Calu3 (cell line): ENCODE results near the gene RBPMS2. TPM values are rescaled to one million over a fixed set of nuclear protein-coding genes. Genes with fewer than 3 reads are reported as not detected.

Experiments used
- BruUV-seq: library from RNA; stranded (reverse); fragments of 400-500 nt; replicated peaks from 2 replicates; lab custom pipeline; 2021; lab: Mats Ljungman, UMichigan
- CTCF ChIA-PET: fragments of 300-600 bp; sonication (Branson Sonifier 250); formaldehyde crosslinking; loops from one replicate; lab custom pipeline; 2022; ENCODE audit warnings: antibody characterized with exemption; lab: Charles Lee
- DNase-seq: peaks from one replicate; pipeline ENCODE4 v3.0.0; 2022
- H3K27ac Mint-ChIP-seq: one replicate; pipeline ENCODE4 v1.8.0; 2022; ENCODE audit warnings: mixed read lengths; ENCODE audit not compliant: unreplicated experiment
- H3K27me3 Mint-ChIP-seq: one replicate; pipeline ENCODE4 v1.8.0; 2022; ENCODE audit warnings: mixed read lengths; ENCODE audit not compliant: unreplicated experiment
- H3K36me3 Mint-ChIP-seq: one replicate; pipeline ENCODE4 v1.8.0; 2022; ENCODE audit warnings: mild to moderate bottlenecking, moderate library complexity, mixed read lengths; ENCODE audit not compliant: insufficient read depth, unreplicated experiment
- H3K4me1 Mint-ChIP-seq: one replicate; pipeline ENCODE4 v1.8.0; 2022; ENCODE audit warnings: mild to moderate bottlenecking, low read depth, mixed read lengths; ENCODE audit not compliant: unreplicated experiment
- H3K4me3 Mint-ChIP-seq: one replicate; pipeline ENCODE4 v1.8.0; 2022; ENCODE audit warnings: mild to moderate bottlenecking, low read depth, moderate library complexity, mixed read lengths; ENCODE audit not compliant: unreplicated experiment
- H3K9me3 Mint-ChIP-seq: one replicate; pipeline ENCODE4 v1.8.0; 2022; ENCODE audit warnings: low read depth, mixed read lengths; ENCODE audit not compliant: unreplicated experiment
- intact Hi-C: fragments of 100-400 bp; cut with micrococcal nuclease; formaldehyde crosslinking; loops from one replicate; pipeline ENCODE4 v1.10.0; 2022; ENCODE audit not compliant: unreplicated experiment
- total RNA-seq: library from RNA; stranded (reverse); gene quantifications from 2 replicates; pipeline ENCODE4 v1.2.3, GENCODE V29; 2022
- TF ChIP-seq, protein P1 (sequence below): fragments of 200-600 bp; IDR thresholded peaks from one replicate; pipeline ENCODE4 v1.8.0; 2022; ENCODE audit warnings: antibody characterized with exemption; ENCODE audit not compliant: unreplicated experiment

RBPMS2 gene
- total RNA-seq, 1 experiment from 2014 or later = 1.4 TPM

DNA sequence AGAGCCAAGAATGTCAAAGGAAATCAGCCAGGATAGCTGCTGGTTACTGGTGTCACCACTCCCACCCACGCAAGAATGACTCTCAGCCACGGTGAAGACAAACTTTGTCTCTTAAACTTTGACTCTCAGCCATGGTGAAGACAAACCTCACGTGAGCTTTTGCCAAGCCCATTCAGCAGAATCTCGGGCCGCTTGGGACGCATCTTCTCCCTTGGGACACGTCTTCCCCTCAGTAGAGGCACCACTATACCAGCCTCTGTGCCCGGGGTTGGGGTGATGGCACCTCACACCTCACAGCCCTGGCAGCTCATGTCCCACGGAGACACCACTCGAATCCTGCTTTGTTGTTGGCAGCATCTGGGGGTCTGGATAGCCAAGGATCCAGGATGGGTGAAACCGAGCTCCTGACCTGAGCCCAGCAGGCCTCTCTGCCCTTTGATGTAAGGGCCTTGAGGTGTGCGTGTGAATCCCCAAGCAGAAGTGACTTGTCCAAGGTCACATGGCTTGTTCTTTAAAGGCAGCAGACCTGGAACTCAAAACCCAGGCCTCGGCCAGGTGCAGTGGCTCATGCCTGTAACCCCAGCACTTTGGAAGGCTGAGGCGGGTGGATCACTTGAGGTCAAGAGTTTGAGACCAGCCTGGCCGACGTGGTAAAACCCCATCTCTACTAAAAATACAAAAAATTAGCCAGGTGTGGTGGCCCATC, 21.8 kb downstream of the RBPMS2 start:
- DNase-seq = no peak
- no TSS peak for BruUV-seq
- H3K27ac Mint-ChIP-seq = no peak overlapping the region
- peaks cover 96% of the 10 kb centered on the region for H3K27me3 Mint-ChIP-seq
- H3K4me1 Mint-ChIP-seq = no peaks in the 10 kb centered on the region
- no peaks in the 10 kb centered on the region for H3K36me3 Mint-ChIP-seq
- no peak overlapping the region for H3K4me3 Mint-ChIP-seq
- no peaks in the 10 kb centered on the region for H3K9me3 Mint-ChIP-seq
- TF ChIP-seq, protein P1, sequence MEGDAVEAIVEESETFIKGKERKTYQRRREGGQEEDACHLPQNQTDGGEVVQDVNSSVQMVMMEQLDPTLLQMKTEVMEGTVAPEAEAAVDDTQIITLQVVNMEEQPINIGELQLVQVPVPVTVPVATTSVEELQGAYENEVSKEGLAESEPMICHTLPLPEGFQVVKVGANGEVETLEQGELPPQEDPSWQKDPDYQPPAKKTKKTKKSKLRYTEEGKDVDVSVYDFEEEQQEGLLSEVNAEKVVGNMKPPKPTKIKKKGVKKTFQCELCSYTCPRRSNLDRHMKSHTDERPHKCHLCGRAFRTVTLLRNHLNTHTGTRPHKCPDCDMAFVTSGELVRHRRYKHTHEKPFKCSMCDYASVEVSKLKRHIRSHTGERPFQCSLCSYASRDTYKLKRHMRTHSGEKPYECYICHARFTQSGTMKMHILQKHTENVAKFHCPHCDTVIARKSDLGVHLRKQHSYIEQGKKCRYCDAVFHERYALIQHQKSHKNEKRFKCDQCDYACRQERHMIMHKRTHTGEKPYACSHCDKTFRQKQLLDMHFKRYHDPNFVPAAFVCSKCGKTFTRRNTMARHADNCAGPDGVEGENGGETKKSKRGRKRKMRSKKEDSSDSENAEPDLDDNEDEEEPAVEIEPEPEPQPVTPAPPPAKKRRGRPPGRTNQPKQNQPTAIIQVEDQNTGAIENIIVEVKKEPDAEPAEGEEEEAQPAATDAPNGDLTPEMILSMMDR = no peak
- CTCF ChIA-PET = no interaction called here
- intact Hi-C loops = no loop called here

DNA sequence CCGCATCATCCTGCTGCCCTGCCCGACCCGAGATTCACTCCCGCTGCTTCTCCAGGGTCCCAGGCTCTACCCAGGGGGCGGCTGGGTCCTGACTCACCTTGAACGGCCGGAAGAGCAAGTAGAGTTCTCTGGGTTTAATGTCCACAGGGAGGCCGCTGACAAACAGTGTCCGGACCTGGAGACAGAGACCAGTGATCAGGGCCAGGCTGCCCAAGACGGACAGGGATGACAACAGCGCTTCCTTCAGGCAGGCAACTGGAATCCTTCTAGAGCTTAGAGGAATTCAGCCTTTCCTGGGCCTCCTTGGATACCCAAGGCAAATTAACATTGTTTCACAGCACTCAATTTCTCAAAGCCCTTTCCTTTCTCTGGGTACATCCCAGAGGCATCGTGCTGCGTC, 23.9 kb downstream of the RBPMS2 start:
- Mint-ChIP-seq H3K9me3 (no peaks in the 10 kb centered on the region), H3K27me3 (peaks cover 96% of the 10 kb centered on the region), H3K27ac (no peak overlapping the region), H3K4me1 (no peaks in the 10 kb centered on the region), H3K4me3 (no peak overlapping the region), H3K36me3 (no peaks in the 10 kb centered on the region)
- no TSS peak for BruUV-seq
- TF ChIP-seq, protein P1 = no peak
- intact Hi-C loops = no loop called here
- CTCF ChIA-PET = interaction anchor here (0.7 kb wide), 2 partner anchors 319 to 497 kb away, joined by 3 to 8 read pairs; no protein-coding TSS in a partner anchor
- no peak for DNase-seq

DNA sequence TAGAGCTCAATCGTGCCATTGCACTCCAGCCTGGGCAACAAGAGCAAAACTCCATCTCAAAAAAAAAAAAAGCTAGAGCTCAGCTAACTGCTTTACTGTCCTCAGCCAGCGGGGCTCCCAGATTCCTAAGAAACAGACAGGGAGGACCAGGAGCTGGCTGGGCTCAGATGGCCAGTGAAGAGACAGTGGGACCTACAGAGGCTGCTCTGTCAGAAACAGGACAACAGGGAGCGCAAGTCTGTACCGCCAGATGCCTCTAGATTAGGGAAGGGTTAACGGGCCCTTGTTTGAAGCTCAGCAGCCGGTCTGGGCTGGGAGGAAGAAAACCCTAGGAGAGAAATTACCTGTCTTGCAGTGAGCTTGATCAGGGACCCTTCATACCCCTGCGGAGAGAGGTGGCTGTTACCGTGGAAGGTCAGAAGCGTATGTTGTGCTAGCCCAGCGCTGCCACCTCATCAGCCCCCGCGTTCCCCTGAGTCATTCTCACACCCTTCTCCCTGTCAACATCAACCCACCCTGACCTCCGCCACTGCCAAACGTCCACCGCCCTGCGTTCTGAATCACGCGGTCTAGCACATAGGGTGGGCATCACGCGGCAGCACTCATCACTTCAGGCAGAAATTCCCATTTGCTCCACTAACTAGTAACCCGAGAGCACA, 25.3 kb downstream of the RBPMS2 start:
- Mint-ChIP-seq H3K4me1 (no peaks in the 10 kb centered on the region), H3K27ac (no peak overlapping the region), H3K9me3 (no peaks in the 10 kb centered on the region), H3K4me3 (no peak overlapping the region), H3K36me3 (no peaks in the 10 kb centered on the region), H3K27me3 (peaks cover 96% of the 10 kb centered on the region)
- intact Hi-C loops = no loop called here
- no TSS peak for BruUV-seq
- TF ChIP-seq, protein P1 = no peak
- CTCF ChIA-PET = no interaction called here
- no peak for DNase-seq

DNA sequence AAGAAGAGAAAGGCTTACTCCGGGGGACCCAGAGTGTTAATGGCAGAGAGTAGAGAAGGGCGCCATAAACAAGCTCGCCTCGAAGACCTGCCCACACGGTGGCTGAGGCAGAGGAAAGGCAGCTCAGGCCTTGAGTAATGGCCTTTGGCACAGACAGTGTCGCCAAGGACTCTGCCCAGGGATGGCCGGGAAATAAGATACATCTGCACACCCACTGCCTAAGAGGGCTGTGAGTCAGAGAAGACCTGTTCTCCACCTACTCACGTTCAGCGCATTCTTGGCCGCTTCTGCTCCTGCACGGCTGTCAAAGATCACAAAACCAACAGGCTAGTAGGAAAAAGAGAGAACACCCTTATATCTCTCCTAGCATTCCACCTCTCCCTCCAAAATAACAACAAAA, 26.2 kb downstream of the RBPMS2 start:
- H3K27ac Mint-ChIP-seq = no peak overlapping the region
- TF ChIP-seq, protein P1 = no peak
- H3K4me1 Mint-ChIP-seq = no peaks in the 10 kb centered on the region
- intact Hi-C loops = no loop called here
- no peak overlapping the region for H3K4me3 Mint-ChIP-seq
- no peaks in the 10 kb centered on the region for H3K36me3 Mint-ChIP-seq
- DNase-seq = no peak
- no peaks in the 10 kb centered on the region for H3K9me3 Mint-ChIP-seq
- CTCF ChIA-PET = interaction anchor here (0.5 kb wide), 1 partner anchor 338 kb away, joined by 3 read pairs; no protein-coding TSS in a partner anchor
- no TSS peak for BruUV-seq
- H3K27me3 Mint-ChIP-seq = peaks cover 86% of the 10 kb centered on the region
